ENCODE measurements around the gene PRXL2C. TPM values are rescaled to one million over a fixed set of nuclear protein-coding genes. Genes with fewer than 3 reads are reported as not detected.

PRXL2C gene
- total and polyA plus RNA-seq, 9 of the 15 experiments (the other 6 are each of a cell fraction or from before 2014, with no cell fraction given), result 3.6 to 15.3 (median 10.6) TPM

DNA sequence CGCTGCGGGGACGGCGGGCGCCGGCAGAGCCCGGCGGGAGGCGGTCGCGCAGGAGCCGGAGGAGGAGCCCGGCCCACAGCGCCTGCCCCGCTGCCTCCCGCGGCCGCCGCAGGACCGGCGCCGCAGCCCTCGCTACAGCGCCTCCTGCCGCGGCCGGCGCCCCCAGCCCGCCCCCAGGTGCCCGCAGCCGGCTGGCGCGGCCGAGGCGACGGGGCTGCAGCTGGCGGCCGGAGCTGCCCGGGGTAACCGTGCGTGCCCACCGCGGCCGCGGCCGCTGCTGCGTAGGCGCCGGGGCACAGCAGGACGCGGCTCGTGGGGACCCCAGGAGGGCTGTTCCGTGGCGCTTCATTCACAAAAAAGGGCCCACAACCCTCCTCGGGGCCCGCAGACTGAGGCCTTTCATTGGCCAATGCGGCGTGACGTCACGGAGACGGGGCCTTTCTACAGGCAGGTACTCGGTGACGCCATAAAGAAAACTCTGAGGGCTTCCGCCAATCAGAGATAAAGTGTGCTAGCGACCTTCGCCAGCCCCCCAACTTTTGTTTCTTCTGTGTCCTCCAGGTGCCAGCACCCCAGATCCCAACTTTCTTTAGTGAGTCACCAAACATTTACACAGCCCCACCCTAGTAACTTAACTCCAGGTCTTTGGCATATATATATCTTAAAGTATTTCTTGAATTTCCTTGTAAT lies 35.5 kb downstream of the PRXL2C start, which contains the start of gene CDC14B (continued):
- TF ChIP-seq ZFP91 (CRISPR knock-in tag; IDR thresholded peaks at IDR 0.05) (no peak), HCFC1 (IDR thresholded peaks at IDR 0.05; ENCODE audit: low read depth, low read length) (no peak), ZNF512 (tag; IDR thresholded peaks at IDR 0.05) (no peak), CTBP1 (IDR thresholded peaks at IDR 0.05; ENCODE audit: borderline replicate concordance) (peak; percentile 51; the same call in 1 of the 2 replicates), CREM (IDR thresholded peaks at IDR 0.05; ENCODE audit: low read depth) (peak; percentile 95), ZFP30 (CRISPR knock-in tag; IDR thresholded peaks at IDR 0.05; ENCODE audit: borderline replicate concordance) (no peak), VEZF1 (CRISPR knock-in tag; IDR thresholded peaks at IDR 0.05) (peak; percentile 71; the same call in 1 of the 2 replicates), ZBTB17 (CRISPR knock-in tag; IDR thresholded peaks at IDR 0.05) (no peak), IFI16 (CRISPR knock-in tag; IDR thresholded peaks at IDR 0.05) (no peak), PURB (CRISPR knock-in tag; IDR thresholded peaks at IDR 0.05; ENCODE audit: low read depth) (no peak), PRDM10 (IDR thresholded peaks at IDR 0.05; ENCODE audit: partially characterized antibody) (no peak)
- TF ChIP-seq, protein P1, sequence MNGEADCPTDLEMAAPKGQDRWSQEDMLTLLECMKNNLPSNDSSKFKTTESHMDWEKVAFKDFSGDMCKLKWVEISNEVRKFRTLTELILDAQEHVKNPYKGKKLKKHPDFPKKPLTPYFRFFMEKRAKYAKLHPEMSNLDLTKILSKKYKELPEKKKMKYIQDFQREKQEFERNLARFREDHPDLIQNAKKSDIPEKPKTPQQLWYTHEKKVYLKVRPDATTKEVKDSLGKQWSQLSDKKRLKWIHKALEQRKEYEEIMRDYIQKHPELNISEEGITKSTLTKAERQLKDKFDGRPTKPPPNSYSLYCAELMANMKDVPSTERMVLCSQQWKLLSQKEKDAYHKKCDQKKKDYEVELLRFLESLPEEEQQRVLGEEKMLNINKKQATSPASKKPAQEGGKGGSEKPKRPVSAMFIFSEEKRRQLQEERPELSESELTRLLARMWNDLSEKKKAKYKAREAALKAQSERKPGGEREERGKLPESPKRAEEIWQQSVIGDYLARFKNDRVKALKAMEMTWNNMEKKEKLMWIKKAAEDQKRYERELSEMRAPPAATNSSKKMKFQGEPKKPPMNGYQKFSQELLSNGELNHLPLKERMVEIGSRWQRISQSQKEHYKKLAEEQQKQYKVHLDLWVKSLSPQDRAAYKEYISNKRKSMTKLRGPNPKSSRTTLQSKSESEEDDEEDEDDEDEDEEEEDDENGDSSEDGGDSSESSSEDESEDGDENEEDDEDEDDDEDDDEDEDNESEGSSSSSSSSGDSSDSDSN (IDR thresholded peaks at IDR 0.05; ENCODE audit: borderline replicate concordance in 1 of 2, low read depth in 2 of 2, low read length in 2 of 2), result peak; percentile 89 to 95; a peak in 3 of 4 replicates
- TF ChIP-seq, protein P2, sequence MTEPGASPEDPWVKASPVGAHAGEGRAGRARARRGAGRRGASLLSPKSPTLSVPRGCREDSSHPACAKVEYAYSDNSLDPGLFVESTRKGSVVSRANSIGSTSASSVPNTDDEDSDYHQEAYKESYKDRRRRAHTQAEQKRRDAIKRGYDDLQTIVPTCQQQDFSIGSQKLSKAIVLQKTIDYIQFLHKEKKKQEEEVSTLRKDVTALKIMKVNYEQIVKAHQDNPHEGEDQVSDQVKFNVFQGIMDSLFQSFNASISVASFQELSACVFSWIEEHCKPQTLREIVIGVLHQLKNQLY (CRISPR knock-in tag; conservative IDR thresholded peaks at IDR 0.05), result no peak
- TF ChIP-seq, protein P3, sequence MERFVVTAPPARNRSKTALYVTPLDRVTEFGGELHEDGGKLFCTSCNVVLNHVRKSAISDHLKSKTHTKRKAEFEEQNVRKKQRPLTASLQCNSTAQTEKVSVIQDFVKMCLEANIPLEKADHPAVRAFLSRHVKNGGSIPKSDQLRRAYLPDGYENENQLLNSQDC (CRISPR knock-in tag; IDR thresholded peaks at IDR 0.05), result no peak
